ENCODE results near the gene RALBP1.

GRCh38 chr18:9586814-9587213 is 111.5 kb downstream of the RALBP1 start:
- TF ChIP-seq FOXP2 (optimal IDR thresholded peaks at IDR 0.05; ENCODE audit: control extremely low read depth, extremely low read length, insufficient read depth) (no peak), POLR2AphosphoS5 (IDR thresholded peaks at IDR 0.05; ENCODE audit: borderline replicate concordance, low read depth, low read length) (no peak)

All from SK-N-MC (cell line).